A549 (cell line): ENCODE results near the gene MAMLD1. TPM values are rescaled to one million over a fixed set of nuclear protein-coding genes. Genes with fewer than 3 reads are reported as not detected.

Experiments used
- ATAC-seq, 2 experiments: fragments of 200-7000 bp in 1 of 2; fragments of >200 bp in 1 of 2; cut with Nextera tagmentation in 1 of 2; cut with Tn5 transposase in 1 of 2; 3 replicates each; pipeline versions ENCODE4 v1.8.0 to v1.9.1; 2018 to 2020; ENCODE audit warnings: mild to moderate bottlenecking in 1 of 2, moderate library complexity in 1 of 2
- CTCF ChIA-PET: fragments of 300-600 bp; sonication (Branson Sonifier 250); formaldehyde crosslinking; extraction: SDS; loops from one replicate; lab custom pipeline; 2021; ENCODE audit warnings: antibody characterized with exemption, inconsistent platforms; lab: Yijun Ruan, JAX
- POLR2A ChIA-PET: fragments of 350-600 bp; formaldehyde crosslinking; extraction: SDS; loops from one replicate; lab custom pipeline; 2021; ENCODE audit warnings: antibody characterized with exemption, inconsistent platforms; lab: Yijun Ruan, JAX
- DNase-seq, 2 experiments: peaks; one replicate each; pipeline versions ENCODE4 v3.0.0 to v3.0.0-alpha.2; 2011 to 2016; ENCODE audit warnings: low read depth in 1 of 2, low spot score in 1 of 2
- FAIRE-seq: peaks from 2 replicates; lab custom pipeline; 2011; peaks lifted over from hg19 to GRCh38; lab: Jason Lieb, UNC
- H3K27ac ChIP-seq, 2 experiments: fragments of >200 bp; sonication (Bioruptor Twin); formaldehyde crosslinking; 3 replicates each; pipeline ENCODE4 v1.5.1; 2016 to 2017
- H3K4me1 ChIP-seq: fragments of >200 bp; sonication (Bioruptor Twin); formaldehyde crosslinking; 3 replicates; pipeline ENCODE4 v1.6.1; 2016
- H3K4me2 ChIP-seq: fragments of >200 bp; sonication (Bioruptor Twin); formaldehyde crosslinking; 3 replicates; pipeline ENCODE4 v1.6.1; 2016
- H3K4me3 ChIP-seq: fragments of >200 bp; sonication (Bioruptor Twin); formaldehyde crosslinking; 3 replicates; pipeline ENCODE4 v1.5.1; 2016
- H3K9me3 ChIP-seq: fragments of >200 bp; sonication (Bioruptor Twin); formaldehyde crosslinking; 3 replicates; pipeline ENCODE4 v1.6.1; 2016
- ATOH8 ChIP-seq: fragments of 250-450 bp; sonication (Bioruptor Pico); IDR thresholded peaks from 2 replicates; pipeline ENCODE4 v1.5.0; 2020; ENCODE audit warnings: low read depth, mild to moderate bottlenecking, moderate library complexity
- BHLHE40 ChIP-seq: IDR thresholded peaks from 2 replicates; pipeline ENCODE4 v1.6.1; 2012; ENCODE audit warnings: low read depth, low read length, inconsistent platforms
- E2F6 ChIP-seq: IDR thresholded peaks from 2 replicates; pipeline ENCODE4 v1.6.1; 2012; ENCODE audit warnings: low read depth, borderline replicate concordance
- EHMT2 ChIP-seq: fragments of 200-600 bp; sonication (generic); IDR thresholded peaks from 2 replicates; pipeline ENCODE4 v1.6.1; 2016; ENCODE audit warnings: antibody characterized with exemption, low read depth, mild to moderate bottlenecking, moderate library complexity
- ESRRA ChIP-seq: fragments of 150-350 bp; IDR thresholded peaks from 2 replicates; pipeline ENCODE4 v1.6.1; 2014; ENCODE audit warnings: mild to moderate bottlenecking, low read length, borderline replicate concordance
- GATA3 ChIP-seq: IDR thresholded peaks from 2 replicates; pipeline ENCODE4 v1.6.1; 2012; ENCODE audit warnings: borderline replicate concordance
- HEYL ChIP-seq: fragments of 250-450 bp; sonication (Bioruptor Pico); IDR thresholded peaks from 2 replicates; pipeline ENCODE4 v1.8.0; 2021; ENCODE audit warnings: mild to moderate bottlenecking, moderate library complexity
- HOXB5 ChIP-seq: fragments of 250-450 bp; sonication (Bioruptor Pico); IDR thresholded peaks from 2 replicates; pipeline ENCODE4 v1.5.0; 2020; ENCODE audit warnings: mild to moderate bottlenecking, moderate library complexity
- JUN ChIP-seq, 2 experiments: fragments of >200 bp; sonication (Bioruptor Twin); formaldehyde crosslinking; IDR thresholded peaks; 2 replicates in 1 of 2; 3 replicates in 1 of 2; pipeline ENCODE4 v1.6.1; 2016 to 2017
- MAZ ChIP-seq: fragments of 150-350 bp; IDR thresholded peaks from 2 replicates; pipeline ENCODE4 v1.6.1; 2014; ENCODE audit warnings: antibody characterized with exemption, low read depth, low read length, borderline replicate concordance
- MYC ChIP-seq: IDR thresholded peaks from 2 replicates; pipeline ENCODE4 v1.6.1; 2012; ENCODE audit warnings: mild to moderate bottlenecking, inconsistent platforms, low read length, improper control_type of control experiment, borderline replicate concordance
- NFE2L2 ChIP-seq: fragments of 150-350 bp; conservative IDR thresholded peaks from 2 replicates; pipeline ENCODE4 v1.6.1; 2014; ENCODE audit warnings: low read length
- NR3C1 ChIP-seq: fragments of >200 bp; sonication (Bioruptor Twin); formaldehyde crosslinking; IDR thresholded peaks from 3 replicates; pipeline ENCODE4 v1.6.1; 2017
- POLR2A ChIP-seq: IDR thresholded peaks from 2 replicates; pipeline ENCODE4 v1.6.1; 2012; ENCODE audit warnings: mild to moderate bottlenecking, low read length
- RARB ChIP-seq: fragments of 250-450 bp; sonication (Bioruptor Pico); IDR thresholded peaks from 2 replicates; pipeline ENCODE4 v1.8.0; 2021; ENCODE audit warnings: mild to moderate bottlenecking, moderate library complexity
- RCOR1 ChIP-seq: fragments of 150-350 bp; IDR thresholded peaks from 2 replicates; pipeline ENCODE4 v1.6.1; 2014; ENCODE audit warnings: antibody characterized with exemption, low read length, low read depth
- RNF2 ChIP-seq: fragments of 200-600 bp; sonication (generic); IDR thresholded peaks from 2 replicates; pipeline ENCODE4 v1.6.1; 2016; ENCODE audit warnings: low read depth, mild to moderate bottlenecking, antibody characterized with exemption, moderate library complexity, borderline replicate concordance
- TFCP2L1 ChIP-seq: fragments of 250-450 bp; sonication (Bioruptor Pico); IDR thresholded peaks from 2 replicates; pipeline ENCODE4 v1.5.0; 2021; ENCODE audit warnings: mild to moderate bottlenecking
- TP53 ChIP-seq: fragments of 250-450 bp; sonication (Bioruptor Pico); IDR thresholded peaks from 2 replicates; pipeline ENCODE4 v1.5.0; 2021; ENCODE audit warnings: mild to moderate bottlenecking, moderate library complexity
- ZFP36 ChIP-seq: fragments of 450-650 bp; IDR thresholded peaks from 2 replicates; pipeline ENCODE4 v1.6.1; 2014; ENCODE audit warnings: borderline replicate concordance; ENCODE audit not compliant: partially characterized antibody
- WGBS: methylation state at CpG from one replicate; pipeline ENCODE4 v1.1.6; 2017; ENCODE audit errors: missing lambda C conversion rate; 5-methylcytosine and 5-hydroxymethylcytosine counted together
- polyA plus RNA-seq, 4 experiments: library from polyadenylated mRNA; depleted of rRNA in 3 of 4; stranded (reverse); fragments of >200 nt; fragmentation: RNase III in 1 of 4; extraction: RNeasy Plus Mini Kit Qiagen cat#74134 plus additional on column Dnase treatment in 1 of 4; gene quantifications; 2 replicates in 3 of 4; 3 replicates in 1 of 4; pipeline ENCODE4 v1.2.3, GENCODE V29; 2011 to 2017
- TF ChIP-seq, protein P1 (sequence below): fragments of 250-450 bp; sonication (Bioruptor Pico); IDR thresholded peaks from 2 replicates; pipeline ENCODE4 v1.5.0; 2021; ENCODE audit warnings: mild to moderate bottlenecking, moderate library complexity, borderline replicate concordance
- TF ChIP-seq, protein P2 (sequence below): fragments of 200-600 bp; sonication (generic); IDR thresholded peaks from 2 replicates; pipeline ENCODE4 v1.6.1; 2016; ENCODE audit warnings: antibody characterized with exemption, mild to moderate bottlenecking, moderate library complexity

MAMLD1 gene
- polyA plus RNA-seq, 2 of the 4 experiments (the other 2 are of a cell fraction), result 1.2 to 2.3 TPM

DNA sequence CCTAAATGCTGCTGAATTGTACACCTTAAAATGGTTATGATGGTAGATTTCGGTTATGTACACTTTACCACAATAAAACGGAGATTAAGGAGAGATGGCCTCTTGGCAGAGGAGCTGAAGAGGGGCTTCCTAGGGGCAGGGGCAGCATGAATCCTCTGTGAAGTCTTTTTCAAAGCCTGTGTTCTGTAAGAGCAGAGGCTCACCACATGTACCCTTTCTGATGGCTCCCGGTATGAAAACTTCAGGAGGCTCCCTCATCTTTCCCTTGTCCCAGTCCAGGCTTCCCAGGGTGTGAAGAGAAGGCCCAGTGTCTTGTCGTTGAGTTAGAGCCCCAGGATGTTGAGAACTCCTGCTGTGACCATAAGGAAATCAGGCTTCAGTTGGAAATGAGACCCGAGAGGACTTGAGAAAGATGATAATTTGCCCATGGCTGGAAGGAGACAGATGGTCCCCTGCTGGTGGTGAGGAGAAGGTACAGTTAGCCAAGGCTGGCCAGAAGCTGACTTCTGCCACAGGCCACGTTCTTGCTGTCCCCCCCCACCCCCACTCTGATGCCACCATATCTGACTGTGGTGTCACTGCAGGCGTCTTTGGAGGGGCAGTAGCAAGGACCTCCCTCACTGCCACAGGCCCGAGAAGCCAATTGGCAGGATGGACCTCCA lies 173.5 kb downstream of the MAMLD1 start (continued):
- TF ChIP-seq GATA3, result no peak

GRCh38 chrX:150537851-150538250 lies 174.7 kb downstream of the MAMLD1 start:
- no peak for TF ChIP-seq RNF2
- TF ChIP-seq JUN (IDR thresholded peaks at IDR 0.05), result no peak
- no peak for TF ChIP-seq TFCP2L1 (CRISPR knock-in tag)
- TF ChIP-seq BHLHE40, result no peak
- TF ChIP-seq, protein P1, sequence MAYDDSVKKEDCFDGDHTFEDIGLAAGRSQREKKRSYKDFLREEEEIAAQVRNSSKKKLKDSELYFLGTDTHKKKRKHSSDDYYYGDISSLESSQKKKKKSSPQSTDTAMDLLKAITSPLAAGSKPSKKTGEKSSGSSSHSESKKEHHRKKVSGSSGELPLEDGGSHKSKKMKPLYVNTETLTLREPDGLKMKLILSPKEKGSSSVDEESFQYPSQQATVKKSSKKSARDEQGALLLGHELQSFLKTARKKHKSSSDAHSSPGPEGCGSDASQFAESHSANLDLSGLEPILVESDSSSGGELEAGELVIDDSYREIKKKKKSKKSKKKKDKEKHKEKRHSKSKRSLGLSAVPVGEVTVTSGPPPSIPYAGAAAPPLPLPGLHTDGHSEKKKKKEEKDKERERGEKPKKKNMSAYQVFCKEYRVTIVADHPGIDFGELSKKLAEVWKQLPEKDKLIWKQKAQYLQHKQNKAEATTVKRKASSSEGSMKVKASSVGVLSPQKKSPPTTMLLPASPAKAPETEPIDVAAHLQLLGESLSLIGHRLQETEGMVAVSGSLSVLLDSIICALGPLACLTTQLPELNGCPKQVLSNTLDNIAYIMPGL, result no peak
- no peak for TF ChIP-seq RARB (CRISPR knock-in tag)
- no peak for TF ChIP-seq NR3C1
- TF ChIP-seq NFE2L2, result no peak
- no peak for TF ChIP-seq MYC
- no peak for ATAC-seq
- 33% methylated on average over 6 of the region's 6 CpGs for WGBS
- H3K27ac ChIP-seq, result no peak overlapping the region
- FAIRE-seq, result no peak
- H3K9me3 ChIP-seq, result 0 out of 3 replicates have a peak, but pooled peaks cover 7% of the 10 kb centered on the region
- H3K4me2 ChIP-seq, result no peak overlapping the region
- ChIA-PET POLR2A (no interaction called here), CTCF (no interaction called here)
- no peak for DNase-seq
- no peaks in the 10 kb centered on the region for H3K4me1 ChIP-seq
- no peak overlapping the region for H3K4me3 ChIP-seq

- ATAC-seq, result no peak
- Histone ChIP-seq H3K4me3 (no peak overlapping the region), H3K9me3 (0 out of 3 replicates have a peak, but pooled peaks cover 6% of the 10 kb centered on the region), H3K4me1 (no peaks in the 10 kb centered on the region), H3K27ac (no peak overlapping the region), H3K4me2 (no peak overlapping the region)
- TF ChIP-seq, protein P2, sequence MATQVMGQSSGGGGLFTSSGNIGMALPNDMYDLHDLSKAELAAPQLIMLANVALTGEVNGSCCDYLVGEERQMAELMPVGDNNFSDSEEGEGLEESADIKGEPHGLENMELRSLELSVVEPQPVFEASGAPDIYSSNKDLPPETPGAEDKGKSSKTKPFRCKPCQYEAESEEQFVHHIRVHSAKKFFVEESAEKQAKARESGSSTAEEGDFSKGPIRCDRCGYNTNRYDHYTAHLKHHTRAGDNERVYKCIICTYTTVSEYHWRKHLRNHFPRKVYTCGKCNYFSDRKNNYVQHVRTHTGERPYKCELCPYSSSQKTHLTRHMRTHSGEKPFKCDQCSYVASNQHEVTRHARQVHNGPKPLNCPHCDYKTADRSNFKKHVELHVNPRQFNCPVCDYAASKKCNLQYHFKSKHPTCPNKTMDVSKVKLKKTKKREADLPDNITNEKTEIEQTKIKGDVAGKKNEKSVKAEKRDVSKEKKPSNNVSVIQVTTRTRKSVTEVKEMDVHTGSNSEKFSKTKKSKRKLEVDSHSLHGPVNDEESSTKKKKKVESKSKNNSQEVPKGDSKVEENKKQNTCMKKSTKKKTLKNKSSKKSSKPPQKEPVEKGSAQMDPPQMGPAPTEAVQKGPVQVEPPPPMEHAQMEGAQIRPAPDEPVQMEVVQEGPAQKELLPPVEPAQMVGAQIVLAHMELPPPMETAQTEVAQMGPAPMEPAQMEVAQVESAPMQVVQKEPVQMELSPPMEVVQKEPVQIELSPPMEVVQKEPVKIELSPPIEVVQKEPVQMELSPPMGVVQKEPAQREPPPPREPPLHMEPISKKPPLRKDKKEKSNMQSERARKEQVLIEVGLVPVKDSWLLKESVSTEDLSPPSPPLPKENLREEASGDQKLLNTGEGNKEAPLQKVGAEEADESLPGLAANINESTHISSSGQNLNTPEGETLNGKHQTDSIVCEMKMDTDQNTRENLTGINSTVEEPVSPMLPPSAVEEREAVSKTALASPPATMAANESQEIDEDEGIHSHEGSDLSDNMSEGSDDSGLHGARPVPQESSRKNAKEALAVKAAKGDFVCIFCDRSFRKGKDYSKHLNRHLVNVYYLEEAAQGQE, result no peak
- TF ChIP-seq POLR2A (no peak), TFCP2L1 (CRISPR knock-in tag) (no peak), ATOH8 (CRISPR knock-in tag) (no peak), MYC (no peak), ESRRA (no peak), JUN (IDR thresholded peaks at IDR 0.05) (no peak), EHMT2 (no peak), NFE2L2 (no peak), TP53 (no peak), HEYL (CRISPR knock-in tag) (no peak), RNF2 (no peak), MAZ (no peak), HOXB5 (CRISPR knock-in tag) (no peak), ZFP36 (no peak), E2F6 (no peak), RCOR1 (no peak), NR3C1 (no peak)
- CTCF ChIA-PET, result no interaction called here
- FAIRE-seq, result no peak
- 52% methylated on average over 6 of the region's 6 CpGs for WGBS
- DNase-seq, result no peak
- POLR2A ChIA-PET, result no interaction called here
These were observed 177.8 kb downstream of the MAMLD1 start for GRCh38 chrX:150540965-150541364.
